Motor neuron (in vitro differentiated cells): ENCODE measurements around the gene FADD. TPM values are rescaled to one million over a fixed set of nuclear protein-coding genes. Genes with fewer than 3 reads are reported as not detected.

Source experiments
- ATAC-seq, 8 experiments: fragments of 200-7000 bp; cut with Tn5 transposase; replicated peaks in 6 of 8; 2 replicates each; pipeline ENCODE4 v1.8.0; 2021; ENCODE audit warnings: mild to moderate bottlenecking in 8 of 8, moderate library complexity in 8 of 8
- H3K27ac ChIP-seq, 2 donors: fragments of 250-450 bp; sonication (Bioruptor Pico); 2 replicates each; pipeline ENCODE4 v1.9.0; 2021; ENCODE audit warnings: antibody characterized with exemption in 2 of 2, mild to moderate bottlenecking in 2 of 2, moderate library complexity in 1 of 2
- H3K4me1 ChIP-seq, 2 donors: fragments of 250-450 bp; sonication (Bioruptor Pico); replicated peaks in 1 of 2; 2 replicates each; pipeline ENCODE4 v1.6.1; 2021; ENCODE audit warnings: antibody characterized with exemption in 2 of 2, mild to moderate bottlenecking in 2 of 2, moderate library complexity in 1 of 2
- H3K4me3 ChIP-seq, 5 donors: fragments of 250-450 bp; sonication (Bioruptor Pico); 2 replicates each; pipeline ENCODE4 v1.9.0; 2021; ENCODE audit warnings: antibody characterized with exemption in 5 of 5, mild to moderate bottlenecking in 5 of 5, moderate library complexity in 4 of 5
- WGBS, 10 experiments: fragments of 450-650 bp; shearing (Covaris generic); methylation state at CpG; one replicate each; pipeline ENCODE4 v1.0.0; 2022; 5-methylcytosine and 5-hydroxymethylcytosine counted together
- in situ Hi-C, 9 experiments: fragments of 400-800 bp; cut with MboI; loops; one replicate each; pipeline ENCODE4 v1.15.0; 2021; ENCODE audit warnings: low sequenced_read_pairs in 9 of 9, low pct_unique_long_range_greater_than_20kb in 2 of 9; ENCODE audit not compliant: unreplicated experiment in 9 of 9
- total RNA-seq, 8 experiments: library from RNA; unstranded; fragments of 300-600 nt; gene quantifications; 2 replicates each; pipeline versions ENCODE4 v1.2.3 to v1.2.4, GENCODE V29; 2022

The FADD gene, protein sequence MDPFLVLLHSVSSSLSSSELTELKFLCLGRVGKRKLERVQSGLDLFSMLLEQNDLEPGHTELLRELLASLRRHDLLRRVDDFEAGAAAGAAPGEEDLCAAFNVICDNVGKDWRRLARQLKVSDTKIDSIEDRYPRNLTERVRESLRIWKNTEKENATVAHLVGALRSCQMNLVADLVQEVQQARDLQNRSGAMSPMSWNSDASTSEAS
- 10 to 100 TPM in 5 of 8 experiments, 1 to 10 TPM in 3; 7.0 to 24.2 (median 13.5) TPM for total RNA-seq

- peaks cover 8 to 12% of the 10 kb centered on the region in 2 donors for H3K4me1 ChIP-seq
- H3K4me3 ChIP-seq, result peak within 1 kb of the TSS; percentile 66 to 93 (median 82)
- peak; percentile 46 to 89 (median 78) for ATAC-seq
- in situ Hi-C loops, result no loop called here
- WGBS, 10 experiments, result 0 to 9% (median 4%) methylated on average over 4 to 48 of the region's 91 CpGs; no CpG with 5 or more reads in 5 of the 10 experiments
- H3K27ac ChIP-seq, result peak within 1 kb of the TSS; percentile 81 to 86
Observed at GRCh38 chr11:70202920-70203750, at the start of gene FADD. TSS of gene FADD (plus strand) at chr11:70203296. CDS start at chr11:70203460, 164 bp downstream.

GRCh38 chr11:70155386-70155785 is 47.7 kb upstream of the FADD start:
- Histone ChIP-seq H3K27ac (no peak overlapping the region), H3K4me3 (no peak overlapping the region), H3K4me1 (peaks cover 0 to 5% of the 10 kb centered on the region in 2 donors)
- WGBS, 10 experiments, result 0 to 94% (median 87%) methylated on average over 2 to 10 of the region's 14 CpGs; no CpG with 5 or more reads in 5 of the 10 experiments
- peak in 2 of 8 experiments; percentile 29 to 64 for ATAC-seq
- in situ Hi-C loops, result no loop called here

- WGBS, 10 experiments, result 72 to 100% (median 87%) methylated on average over 3 to 15 of the region's 18 CpGs; no CpG with 5 or more reads in 1 of the 10 experiments
- Histone ChIP-seq H3K4me1 (no peaks in the 10 kb centered on the region), H3K4me3 (no peak overlapping the region), H3K27ac (no peak overlapping the region)
- in situ Hi-C loops, result no loop called here
- no peak for ATAC-seq
Observed at GRCh38 chr11:70156291-70157037, 46.6 kb upstream of the FADD start.

GRCh38 chr11:70158201-70158600 is 44.9 kb upstream of the FADD start:
- in situ Hi-C loops, result no loop called here
- Histone ChIP-seq H3K4me1 (no peaks in the 10 kb centered on the region), H3K4me3 (no peak overlapping the region), H3K27ac (no peak overlapping the region)
- WGBS, 10 experiments, result 0 to 82% (median 31%) methylated on average over 1 to 8 of the region's 8 CpGs; no CpG with 5 or more reads in 3 of the 10 experiments
- peak in 4 of 8 experiments; percentile 7 to 63 (median 25) for ATAC-seq

DNA sequence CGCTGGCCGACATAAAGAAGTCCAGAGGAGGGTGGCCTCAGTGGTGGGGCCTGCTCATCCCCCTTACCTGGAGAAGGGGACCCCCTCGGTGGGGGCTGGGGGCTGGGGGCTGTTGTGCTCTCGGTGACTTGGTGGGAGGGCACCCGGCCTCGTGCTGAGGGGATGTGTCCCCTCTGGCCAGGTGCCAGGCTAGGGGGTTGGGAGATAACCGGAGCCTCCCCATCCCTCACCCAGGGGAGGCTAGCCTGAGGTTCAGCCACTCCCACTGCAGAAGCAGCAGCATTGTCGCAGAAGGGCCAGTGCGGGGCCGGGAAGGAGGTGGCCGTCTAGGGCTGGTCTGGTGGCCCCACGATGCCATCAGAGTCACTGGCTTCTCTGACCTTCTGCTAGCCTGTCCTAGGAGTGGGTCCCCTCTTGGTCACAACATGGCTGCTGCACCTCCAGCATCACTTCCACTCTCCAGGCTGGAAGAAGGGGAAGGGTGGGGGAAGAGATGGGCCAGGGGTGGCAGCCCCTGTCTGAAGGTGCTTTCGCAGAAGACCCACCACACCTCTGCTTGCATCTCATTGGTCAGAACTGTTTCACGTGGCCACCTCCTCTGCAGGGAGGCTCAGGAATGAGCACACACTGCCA is 44.2 kb upstream of the FADD start:
- in situ Hi-C loops, result no loop called here
- ATAC-seq, result no peak
- Histone ChIP-seq H3K4me3 (no peak overlapping the region), H3K27ac (no peak overlapping the region), H3K4me1 (no peaks in the 10 kb centered on the region)
- WGBS, 10 experiments, result 89 to 100% methylated on average over 1 to 3 of the region's 14 CpGs; no CpG with 5 or more reads in 8 of the 10 experiments

DNA sequence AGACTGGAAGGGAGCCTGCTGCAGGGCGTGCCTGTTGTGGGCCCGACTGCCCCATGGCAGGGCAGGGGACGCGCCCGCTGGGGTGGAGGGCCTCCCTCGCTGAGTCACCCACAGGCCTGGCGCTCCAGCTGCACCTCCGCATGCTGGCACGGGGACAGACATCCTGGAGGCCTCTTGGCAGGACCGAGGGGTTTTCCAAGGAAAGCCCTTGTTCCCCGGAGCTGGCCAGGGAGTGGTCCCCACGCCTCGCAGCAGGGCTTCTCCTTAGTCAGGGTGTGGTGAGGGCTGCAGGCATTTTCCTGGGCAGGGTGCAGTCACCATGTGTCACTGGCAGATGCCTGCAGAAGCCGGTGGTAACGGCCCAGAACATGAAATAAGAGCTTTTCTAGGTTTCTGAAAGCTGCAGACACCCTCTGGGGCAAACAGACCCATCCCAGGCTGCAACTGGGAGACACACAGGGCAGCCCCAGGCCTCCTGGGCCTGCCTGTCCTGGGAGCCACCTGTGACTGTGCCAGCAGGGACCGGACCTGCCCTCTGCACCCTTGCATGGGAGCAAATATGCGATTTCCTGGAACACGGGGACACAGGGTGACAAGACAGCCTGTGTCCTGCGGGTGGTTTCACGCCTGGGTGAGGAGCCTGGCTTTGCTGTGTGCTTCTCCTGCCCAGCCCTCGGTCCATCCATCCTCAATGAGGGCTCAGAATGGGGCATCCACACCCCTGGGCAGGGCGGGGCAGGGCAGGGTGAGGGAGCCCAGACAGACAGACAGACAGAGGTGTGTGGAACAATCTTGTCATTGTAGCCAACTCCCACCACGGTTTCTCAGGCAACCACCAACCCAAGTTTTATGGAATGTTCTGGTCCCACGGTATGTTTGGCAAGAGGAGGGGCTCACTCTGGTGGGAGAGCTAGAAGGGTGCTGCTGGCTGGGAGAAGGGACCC is 43.2 kb upstream of the FADD start:
- Histone ChIP-seq H3K27ac (no peak overlapping the region), H3K4me1 (no peaks in the 10 kb centered on the region), H3K4me3 (no peak overlapping the region)
- in situ Hi-C loops, result no loop called here
- 35 to 89% (median 76%) methylated on average over 5 to 8 of the region's 24 CpGs; no CpG with 5 or more reads in 7 of the 10 experiments for WGBS, 10 experiments
- ATAC-seq, result peak in 5 of 8 experiments; percentile 25 to 85 (median 82)

DNA sequence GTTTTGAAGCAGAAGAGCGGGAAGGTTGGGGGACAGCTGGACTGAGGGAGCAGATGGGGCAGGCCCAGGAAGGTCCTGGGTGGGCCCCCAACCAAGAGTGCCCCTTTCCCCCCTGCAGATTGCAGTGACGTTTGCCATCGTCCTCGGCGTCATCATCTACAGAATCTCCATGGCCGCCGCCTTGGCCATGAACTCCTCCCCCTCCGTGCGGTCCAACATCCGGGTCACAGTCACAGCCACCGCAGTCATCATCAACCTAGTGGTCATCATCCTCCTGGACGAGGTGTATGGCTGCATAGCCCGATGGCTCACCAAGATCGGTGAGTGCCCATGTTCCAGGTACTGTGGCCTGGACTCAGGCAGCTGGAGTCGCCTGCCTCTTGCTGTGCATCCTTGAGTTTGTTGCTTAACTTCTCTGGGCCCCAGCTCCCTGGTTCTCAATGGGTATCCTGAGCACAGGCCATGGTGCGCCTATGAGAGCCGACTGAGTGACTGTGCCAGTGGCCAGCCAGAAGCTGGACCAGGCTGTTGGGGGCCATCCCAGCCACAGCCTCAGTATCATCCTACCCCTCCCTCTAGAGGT is 42.0 kb upstream of the FADD start:
- no peaks in the 10 kb centered on the region for H3K4me1 ChIP-seq
- 80 to 100% (median 88%) methylated on average over 1 to 11 of the region's 17 CpGs; no CpG with 5 or more reads in 5 of the 10 experiments for WGBS, 10 experiments
- no peak for ATAC-seq
- no peak overlapping the region for H3K4me3 ChIP-seq
- H3K27ac ChIP-seq, result no peak overlapping the region
- in situ Hi-C loops, result no loop called here

DNA sequence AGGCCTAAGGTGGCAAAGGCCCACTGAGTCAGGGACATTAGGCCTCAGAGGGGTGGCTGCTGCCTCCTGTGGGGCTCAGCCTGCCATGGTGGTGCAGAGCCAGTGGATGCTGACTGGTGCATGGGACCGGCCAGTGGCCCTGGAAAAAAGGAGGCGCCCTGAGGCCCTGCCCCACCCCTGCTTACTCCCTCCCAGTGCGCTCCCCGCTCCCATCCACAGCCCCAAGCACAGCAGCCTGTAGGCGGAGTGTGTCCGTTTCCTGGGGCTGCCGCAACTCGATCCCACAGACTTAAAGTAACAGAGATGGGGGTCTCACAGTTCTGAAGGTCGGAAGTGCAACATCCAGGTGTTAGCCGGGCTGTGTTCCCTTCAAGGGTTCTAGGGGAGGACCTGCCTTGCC is 38.4 kb upstream of the FADD start:
- WGBS, 10 experiments, result 90 to 100% methylated on average over 1 to 2 of the region's 10 CpGs; no CpG with 5 or more reads in 8 of the 10 experiments
- no peak for ATAC-seq
- in situ Hi-C loops, result no loop called here

GRCh38 chr11:70167120-70167519 is 36.0 kb upstream of the FADD start:
- WGBS, 10 experiments, result 83 to 100% (median 95%) methylated on average over 1 to 6 of the region's 9 CpGs; no CpG with 5 or more reads in 6 of the 10 experiments
- H3K4me1 ChIP-seq, result peaks cover 0 to 3% of the 10 kb centered on the region in 2 donors
- H3K4me3 ChIP-seq, result no peak overlapping the region
- in situ Hi-C loops, result no loop called here
- no peak overlapping the region for H3K27ac ChIP-seq
- ATAC-seq, result no peak

More for the DNA sequence above, 38.4 kb upstream of the FADD start:
- Histone ChIP-seq H3K4me3 (no peak overlapping the region), H3K4me1 (peaks cover 0 to 3% of the 10 kb centered on the region in 2 donors), H3K27ac (no peak overlapping the region)

DNA sequence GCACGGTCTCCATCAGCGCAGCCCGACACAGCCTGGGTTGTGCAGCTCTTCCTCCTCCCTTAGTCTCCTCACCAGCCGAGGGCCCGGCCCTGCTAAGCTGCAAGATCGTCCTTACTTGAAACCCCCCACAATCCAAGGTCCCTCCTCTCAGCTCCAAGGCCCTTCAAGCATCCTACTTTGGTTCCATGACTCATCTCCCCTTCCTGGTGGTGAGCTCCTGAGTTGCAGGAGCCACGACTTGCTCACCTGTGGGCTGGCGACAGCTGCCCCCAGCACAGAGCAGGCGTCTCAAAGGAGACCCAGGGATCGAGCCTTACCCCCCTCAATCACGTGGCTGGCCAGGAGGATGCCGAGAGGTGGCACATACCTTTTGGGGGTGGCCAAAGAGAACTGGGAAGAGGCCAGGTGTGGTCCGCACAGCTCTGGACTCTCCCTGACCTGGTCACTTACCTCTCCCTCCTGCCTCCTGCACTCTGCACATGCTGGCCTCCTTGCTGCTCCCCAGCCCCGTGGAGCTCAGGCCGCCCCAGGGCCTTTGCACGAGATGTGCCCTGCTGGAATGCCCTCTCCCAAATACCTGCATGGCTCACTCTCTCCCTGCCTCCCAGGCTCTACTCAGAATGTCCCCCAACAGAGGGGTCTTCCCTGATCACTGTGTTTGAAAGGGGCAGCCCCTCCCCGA is 35.2 kb upstream of the FADD start:
- 53 to 90% (median 79%) methylated on average over 2 to 7 of the region's 17 CpGs; no CpG with 5 or more reads in 7 of the 10 experiments for WGBS, 10 experiments
- no peak overlapping the region for H3K27ac ChIP-seq
- H3K4me1 ChIP-seq, result peaks cover 0 to 3% of the 10 kb centered on the region in 2 donors
- ATAC-seq, result no peak
- in situ Hi-C loops, result no loop called here
- H3K4me3 ChIP-seq, result no peak overlapping the region

DNA sequence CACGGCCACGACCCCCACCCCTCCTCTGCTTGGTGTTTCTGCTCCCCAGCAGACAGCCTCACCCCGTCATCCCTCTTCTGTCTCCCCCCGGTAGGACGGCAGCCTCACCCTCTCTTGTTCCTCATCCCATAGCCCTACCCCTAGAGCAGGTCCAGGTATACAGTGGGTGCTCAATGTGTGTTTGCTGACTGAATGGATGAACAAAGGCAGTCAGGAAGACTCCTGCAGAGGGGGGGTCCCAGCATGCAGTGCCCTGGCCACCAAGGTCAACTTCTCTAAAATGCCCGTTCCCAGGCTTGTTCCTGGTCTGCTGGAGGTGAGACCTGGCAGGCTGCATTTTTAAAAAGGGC is 34.7 kb upstream of the FADD start:
- in situ Hi-C loops, result no loop called here
- Histone ChIP-seq H3K4me3 (no peak overlapping the region), H3K27ac (no peak overlapping the region), H3K4me1 (peaks cover 0 to 3% of the 10 kb centered on the region in 2 donors)
- 60% methylated on average over 1 of the region's 6 CpGs; no CpG with 5 or more reads in 9 of the 10 experiments for WGBS, 10 experiments
- ATAC-seq, result no peak
